H9 (cell line): ENCODE results near the gene NFASC. TPM values are rescaled to one million over a fixed set of nuclear protein-coding genes. Genes with fewer than 3 reads are reported as not detected.

Experiments
- DNase-seq: peaks from one replicate; pipeline ENCODE4 v3.0.0-alpha.2; 2017
- H2AFZ ChIP-seq: one replicate; pipeline ENCODE4 v1.6.1; 2013; ENCODE audit warnings: mild to moderate bottlenecking, low read length, control low read depth, moderate library complexity
- H2AK5ac ChIP-seq: 2 replicates; pipeline ENCODE4 v1.6.1; 2013; ENCODE audit warnings: low read length, control low read depth, mixed read lengths; ENCODE audit not compliant: insufficient read length
- H2BK120ac ChIP-seq: one replicate; pipeline ENCODE4 v1.6.1; 2013; ENCODE audit warnings: low read depth, mild to moderate bottlenecking, low read length, control low read depth, inconsistent platforms; ENCODE audit not compliant: poor library complexity, severe bottlenecking
- H2BK12ac ChIP-seq: 2 replicates; pipeline ENCODE4 v1.6.1; 2013; ENCODE audit warnings: low read length, control low read depth, mixed read lengths, low read depth; ENCODE audit not compliant: insufficient read length
- H2BK15ac ChIP-seq: 2 replicates; pipeline ENCODE4 v1.6.1; 2013; ENCODE audit warnings: low read depth, low read length, control low read depth
- H2BK20ac ChIP-seq: one replicate; pipeline ENCODE4 v1.6.1; 2013; ENCODE audit warnings: low read depth, mild to moderate bottlenecking, low read length, control low read depth, inconsistent platforms; ENCODE audit not compliant: poor library complexity, severe bottlenecking
- H2BK5ac ChIP-seq: 2 replicates; pipeline ENCODE4 v1.6.1; 2013; ENCODE audit warnings: low read length, control low read depth, mixed read lengths; ENCODE audit not compliant: insufficient read length
- H3K14ac ChIP-seq: 2 replicates; pipeline ENCODE4 v1.6.1; 2013; ENCODE audit warnings: low read length, control low read depth; ENCODE audit not compliant: insufficient read depth
- H3K18ac ChIP-seq: 2 replicates; pipeline ENCODE4 v1.6.1; 2013; ENCODE audit warnings: low read depth, mild to moderate bottlenecking, mixed read lengths, low read length, control low read depth; ENCODE audit not compliant: insufficient read length
- H3K23ac ChIP-seq: 2 replicates; pipeline ENCODE4 v1.6.1; 2013; ENCODE audit warnings: low read length, control low read depth, mixed read lengths, low read depth; ENCODE audit not compliant: insufficient read length
- H3K23me2 ChIP-seq: 2 replicates; pipeline ENCODE4 v1.6.1; 2013; ENCODE audit warnings: low read depth, mild to moderate bottlenecking, mixed read lengths, low read length, control low read depth; ENCODE audit not compliant: insufficient read length, poor library complexity, severe bottlenecking
- H3K27ac ChIP-seq: 2 replicates; pipeline ENCODE4 v1.5.1; 2013; ENCODE audit warnings: low read length, control low read depth, mixed read lengths, low read depth; ENCODE audit not compliant: insufficient read length
- H3K27me3 ChIP-seq: 2 replicates; pipeline ENCODE4 v1.6.1; 2013; ENCODE audit warnings: low read length, control low read depth, inconsistent platforms; ENCODE audit not compliant: insufficient read depth
- H3K4ac ChIP-seq: 2 replicates; pipeline ENCODE4 v1.6.1; 2013; ENCODE audit warnings: low read depth, mild to moderate bottlenecking, control low read depth, inconsistent platforms, low read length, moderate library complexity
- H3K4me1 ChIP-seq: 2 replicates; pipeline ENCODE4 v1.6.1; 2013; ENCODE audit warnings: low read length, control low read depth, inconsistent platforms; ENCODE audit not compliant: insufficient read depth
- H3K4me2 ChIP-seq: 2 replicates; pipeline ENCODE4 v1.6.1; 2013; ENCODE audit warnings: low read length, control low read depth, mixed read lengths; ENCODE audit not compliant: insufficient read length, insufficient read depth
- H3K56ac ChIP-seq: 2 replicates; pipeline ENCODE4 v1.6.1; 2013; ENCODE audit warnings: low read depth, mild to moderate bottlenecking, mixed read lengths, low read length, control low read depth; ENCODE audit not compliant: insufficient read length
- H3K79me1 ChIP-seq: 2 replicates; pipeline ENCODE4 v1.6.1; 2013; ENCODE audit warnings: low read depth, mild to moderate bottlenecking, moderate library complexity, low read length, control low read depth, inconsistent platforms; ENCODE audit not compliant: insufficient read depth, poor library complexity, severe bottlenecking
- H3K79me2 ChIP-seq: 2 replicates; pipeline ENCODE4 v1.6.1; 2013; ENCODE audit warnings: low read length, control low read depth, inconsistent platforms; ENCODE audit not compliant: insufficient read depth
- H3K9ac ChIP-seq: 2 replicates; pipeline ENCODE4 v1.6.1; 2013; ENCODE audit warnings: low read length, control low read depth, mixed read lengths; ENCODE audit not compliant: insufficient read length; ENCODE audit errors: extremely low read depth
- H3K9me3 ChIP-seq: one replicate; pipeline ENCODE4 v1.6.1; 2013; ENCODE audit warnings: low read depth, low read length, inconsistent platforms; ENCODE audit not compliant: control insufficient read depth
- H3T11ph ChIP-seq: one replicate; pipeline ENCODE4 v1.6.1; 2013; ENCODE audit warnings: mild to moderate bottlenecking, low read length, control low read depth, inconsistent platforms
- H4K20me1 ChIP-seq: one replicate; pipeline ENCODE4 v1.6.1; 2013; ENCODE audit not compliant: control insufficient read depth, insufficient read length, insufficient read depth
- H4K5ac ChIP-seq: 2 replicates; pipeline ENCODE4 v1.6.1; 2013; ENCODE audit warnings: low read depth, mild to moderate bottlenecking, mixed read lengths, low read length, control low read depth; ENCODE audit not compliant: insufficient read length
- H4K8ac ChIP-seq: replicated peaks from 2 replicates; pipeline ENCODE4 v1.6.1; 2013; ENCODE audit warnings: low read length, control low read depth, mixed read lengths, low read depth; ENCODE audit not compliant: insufficient read length
- H4K91ac ChIP-seq: 2 replicates; pipeline ENCODE4 v1.6.1; 2013; ENCODE audit warnings: low read depth, mild to moderate bottlenecking, moderate library complexity, mixed read lengths, low read length, control low read depth; ENCODE audit not compliant: insufficient read length
- H3K27ac Mint-ChIP-seq, 3 experiments: 2 replicates in 2 of 3; 3 replicates in 1 of 3; pipeline ENCODE4 v1.8.0; 2020 to 2021; ENCODE audit warnings: mixed read lengths in 3 of 3, mild to moderate bottlenecking in 1 of 3, moderate library complexity in 1 of 3
- H3K27me3 Mint-ChIP-seq: 2 replicates; pipeline ENCODE4 v1.8.0; 2021; ENCODE audit warnings: low read depth, mild to moderate bottlenecking, moderate library complexity, mixed read lengths
- H3K36me3 Mint-ChIP-seq, 3 experiments: 2 replicates in 2 of 3; 3 replicates in 1 of 3; pipeline ENCODE4 v1.8.0; 2020 to 2021; ENCODE audit warnings: low read depth in 3 of 3, mixed read lengths in 3 of 3; ENCODE audit not compliant: insufficient read depth in 1 of 3
- H3K4me1 Mint-ChIP-seq, 2 experiments: 2 replicates each; pipeline ENCODE4 v1.8.0; 2020; ENCODE audit warnings: mixed read lengths in 2 of 2
- H3K4me3 Mint-ChIP-seq, 2 experiments: 2 replicates in 1 of 2; 3 replicates in 1 of 2; pipeline ENCODE4 v1.8.0; 2020 to 2021; ENCODE audit warnings: mild to moderate bottlenecking in 2 of 2, mixed read lengths in 2 of 2, moderate library complexity in 1 of 2
- H3K9me3 Mint-ChIP-seq, 2 experiments: 2 replicates in 1 of 2; 3 replicates in 1 of 2; pipeline ENCODE4 v1.8.0; 2020; ENCODE audit warnings: mild to moderate bottlenecking in 2 of 2, mixed read lengths in 2 of 2, moderate library complexity in 1 of 2
- CTCF ChIP-seq: fragments of 200-600 bp; sonication (generic); conservative IDR thresholded peaks from 3 replicates; pipeline ENCODE4 v1.8.0; 2021; ENCODE audit warnings: antibody characterized with exemption, mild to moderate bottlenecking
- WGBS: extraction: QIAGEN DNeasy Blood & Tissue Kit; methylation state at CpG from one replicate; pipeline ENCODE4 v1.1.7; 2013; ENCODE audit warnings: missing lambda C conversion rate, low lambda C conversion rate, mixed read lengths; ENCODE audit not compliant: insufficient read length; ENCODE audit errors: extremely low coverage; 5-methylcytosine and 5-hydroxymethylcytosine counted together
- total RNA-seq: library from RNA; stranded (reverse); gene quantifications from 2 replicates; pipeline ENCODE4 v1.2.1, GENCODE V29; 2021

Gene NFASC
- total RNA-seq, 1 experiment from 2014 or later, result 5.0 TPM

DNA sequence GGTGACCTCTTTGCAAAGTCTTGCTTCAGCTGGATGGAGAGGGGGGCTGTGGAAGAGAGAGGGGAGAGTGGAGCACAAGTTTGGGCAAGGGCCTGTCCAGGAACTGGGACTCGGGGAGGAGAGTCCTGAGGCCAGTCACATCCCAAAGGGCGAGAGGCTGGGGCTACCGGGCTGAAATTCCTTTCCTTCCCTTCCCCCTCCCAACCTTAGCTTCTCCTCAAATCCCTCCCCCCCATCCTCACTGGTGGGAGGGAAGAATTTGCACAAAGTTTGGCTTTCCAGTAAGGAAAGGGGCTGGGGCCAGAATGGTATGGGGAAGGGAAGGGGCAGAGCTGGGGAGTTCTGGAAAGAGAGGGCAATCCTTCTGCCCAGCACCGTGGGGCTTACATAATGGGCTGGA is 173.2 kb downstream of the NFASC start:
- no peak overlapping the region for H3K18ac ChIP-seq
- no peaks in the 10 kb centered on the region; the same call in 1 of the 2 replicates for H3K27me3 ChIP-seq
- H3K9me3 Mint-ChIP-seq, result no peaks in the 10 kb centered on the region; a peak in 1 of 5 replicates
- no peaks in the 10 kb centered on the region for H3K79me2 ChIP-seq
- no peaks in the 10 kb centered on the region for H3K79me1 ChIP-seq
- H4K91ac ChIP-seq, result no peak overlapping the region
- no peak overlapping the region for H2BK120ac ChIP-seq
- H3T11ph ChIP-seq, result no peak overlapping the region
- H3K27ac Mint-ChIP-seq, result no peak overlapping the region
- H3K9ac ChIP-seq, result no peak overlapping the region
- no peak overlapping the region for H2BK5ac ChIP-seq
- no peaks in the 10 kb centered on the region for H3K36me3 Mint-ChIP-seq
- H4K8ac ChIP-seq, result no peak overlapping the region
- no peak overlapping the region for H4K5ac ChIP-seq
- H4K20me1 ChIP-seq, result peaks cover 4% of the 10 kb centered on the region
- H2AK5ac ChIP-seq, result no peak overlapping the region
- no peak overlapping the region for H2BK20ac ChIP-seq
- no peak overlapping the region for H3K23ac ChIP-seq
- peak overlapping the region; percentile 32 for H3K4me2 ChIP-seq
- H3K56ac ChIP-seq, result no peak overlapping the region
- no peaks in the 10 kb centered on the region for H3K9me3 ChIP-seq
- H3K27me3 Mint-ChIP-seq, result peaks cover 81% of the 10 kb centered on the region
- DNase-seq, result no peak
- H3K14ac ChIP-seq, result no peak overlapping the region
- no peak overlapping the region for H2AFZ ChIP-seq
- no peaks in the 10 kb centered on the region for H3K23me2 ChIP-seq
- H2BK12ac ChIP-seq, result no peak overlapping the region
- H3K4me1 Mint-ChIP-seq, result peaks cover 35 to 42% of the 10 kb centered on the region in 2 experiments
- no peak for TF ChIP-seq CTCF
- H3K27ac ChIP-seq, result no peak overlapping the region
- H3K4me1 ChIP-seq, result peaks cover 12% of the 10 kb centered on the region; the same call in 1 of the 2 replicates
- H3K4me3 Mint-ChIP-seq, result peak overlapping the region in 1 of 2 experiments; percentile 71; a peak in 2 of 5 replicates
- no peak overlapping the region for H2BK15ac ChIP-seq
- no peak overlapping the region for H3K4ac ChIP-seq
- WGBS, result no CpG with 5 or more reads among the region's 4 CpGs
